ENCODE results near the gene CUL4A.

GRCh38 chr13:113201815-113202214, 7.6 kb upstream of the CUL4A start:
- TF ChIP-seq CTCF (IDR thresholded peaks at IDR 0.05) (no peak), EZH2 (IDR thresholded peaks at IDR 0.05) (no peak)

All from neural progenitor cell (in vitro differentiated cells).